DND-41 (cell line): Measurements from ENCODE around the gene USE1.
A peak's percentile ranks its signal among the peaks of the same experiment; 100 is the strongest.

Source experiments
- ATAC-seq: fragments of 200-7000 bp; cut with Tn5 transposase; 3 replicates; pipeline ENCODE4 v1.9.1; 2021; ENCODE audit warnings: low read depth; ENCODE audit not compliant: insufficient read depth
- DNase-seq: peaks from one replicate; pipeline ENCODE4 v3.0.0-alpha.2; 2020
- H2AFZ ChIP-seq: 2 replicates; pipeline ENCODE4 v1.6.0; 2012; ENCODE audit warnings: low read depth, low read length
- H3K27ac ChIP-seq: 2 replicates; pipeline ENCODE4 v1.5.1; 2012; ENCODE audit warnings: low read length, inconsistent platforms
- H3K27me3 ChIP-seq: fragments of 200-600 bp; sonication (generic); 2 replicates; pipeline ENCODE4 v1.6.0; 2012; ENCODE audit warnings: low read length, mild to moderate bottlenecking, inconsistent platforms; ENCODE audit not compliant: insufficient read depth, poor library complexity
- H3K36me3 ChIP-seq: 2 replicates; pipeline ENCODE4 v1.5.1; 2012; ENCODE audit warnings: low read length, inconsistent platforms; ENCODE audit not compliant: insufficient read depth
- H3K4me1 ChIP-seq: 2 replicates; pipeline ENCODE4 v1.5.1; 2012; ENCODE audit warnings: mild to moderate bottlenecking, low read length; ENCODE audit not compliant: insufficient read depth
- H3K4me2 ChIP-seq: 2 replicates; pipeline ENCODE4 v1.6.0; 2012; ENCODE audit warnings: mild to moderate bottlenecking, moderate library complexity, low read length, inconsistent platforms; ENCODE audit not compliant: insufficient read depth
- H3K4me3 ChIP-seq, 2 experiments: fragments of 200-600 bp in 1 of 2; shearing (Covaris generic) in 1 of 2; 2 replicates each; pipeline ENCODE4 v1.5.1; 2012 to 2016; ENCODE audit warnings: inconsistent platforms in 2 of 2, low read length in 2 of 2, mild to moderate bottlenecking in 2 of 2, low read depth in 1 of 2, moderate library complexity in 1 of 2
- H3K79me2 ChIP-seq: 2 replicates; pipeline ENCODE4 v1.6.0; 2012; ENCODE audit warnings: low read length, inconsistent platforms; ENCODE audit not compliant: insufficient read depth
- H3K9ac ChIP-seq: 2 replicates; pipeline ENCODE4 v1.6.0; 2012; ENCODE audit warnings: low read depth, mild to moderate bottlenecking, inconsistent platforms, low read length, moderate library complexity
- H3K9me3 ChIP-seq: 2 replicates; pipeline ENCODE4 v1.5.1; 2012; ENCODE audit warnings: low read length, moderate library complexity, mild to moderate bottlenecking, inconsistent platforms; ENCODE audit not compliant: insufficient read depth, severe bottlenecking
- H4K20me1 ChIP-seq: 2 replicates; pipeline ENCODE4 v1.6.0; 2012; ENCODE audit warnings: low read length; ENCODE audit not compliant: insufficient read depth
- EZH2 ChIP-seq: IDR thresholded peaks from 3 replicates; pipeline ENCODE4 v1.6.1; 2012; ENCODE audit warnings: borderline replicate concordance, low read depth, mild to moderate bottlenecking, moderate library complexity, low read length, inconsistent platforms; ENCODE audit not compliant: severe bottlenecking
- TF ChIP-seq, protein P1 (sequence below): IDR thresholded peaks from 2 replicates; pipeline ENCODE4 v1.5.1; 2012; ENCODE audit warnings: borderline replicate concordance, low read length, moderate library complexity, mild to moderate bottlenecking; ENCODE audit not compliant: poor library complexity, severe bottlenecking; ENCODE audit errors: extremely low read depth

USE1 gene

DNA sequence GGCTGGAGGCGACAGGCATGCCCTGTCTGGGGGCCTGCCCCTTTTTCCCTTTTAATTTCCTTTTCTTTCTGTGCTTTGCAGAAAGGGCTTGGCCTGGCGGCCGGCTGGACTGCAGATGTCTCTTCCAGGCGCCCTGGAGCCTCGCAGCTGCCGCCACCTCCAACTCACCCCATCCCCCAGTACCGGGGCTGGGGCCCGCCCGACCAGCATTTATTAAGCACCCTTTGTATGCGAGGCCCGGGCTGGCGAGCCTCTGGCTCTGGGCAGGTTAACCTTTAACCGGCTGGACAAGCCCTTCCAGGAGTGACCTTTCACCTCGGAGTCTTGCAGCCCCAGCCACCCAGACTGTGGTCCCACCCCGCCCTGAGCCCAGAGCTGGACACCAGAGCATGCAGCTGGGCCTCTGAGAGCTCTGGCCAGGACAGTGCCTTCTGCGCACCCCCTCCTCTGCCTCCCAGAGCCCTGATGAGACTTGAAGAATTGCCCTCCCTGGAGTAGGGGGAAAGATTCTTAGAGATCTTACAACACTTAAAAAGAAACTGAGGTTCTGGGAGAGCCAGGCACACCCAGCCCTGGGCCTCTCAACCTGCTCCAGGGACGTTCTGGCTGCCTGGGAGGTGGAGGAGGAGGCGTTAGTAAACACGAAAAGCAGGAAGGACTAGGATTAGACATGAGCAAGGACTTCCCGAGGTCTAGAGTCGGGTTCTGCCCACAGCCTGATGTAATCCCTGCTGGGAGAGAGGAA is 31.7 kb downstream of the USE1 start:
- Histone ChIP-seq H3K4me3 (peak overlapping the region; percentile 34 to 92; a peak in 3 of 4 replicates), H3K4me1 (peaks cover 35% of the 10 kb centered on the region), H3K27me3 (no peaks in the 10 kb centered on the region), H3K9me3 (no peaks in the 10 kb centered on the region), H4K20me1 (peaks cover 8% of the 10 kb centered on the region), H2AFZ (peak overlapping the region; percentile 96), H3K4me2 (peak overlapping the region; percentile 98), H3K27ac (peak overlapping the region; percentile 80), H3K79me2 (peaks cover 31% of the 10 kb centered on the region), H3K9ac (peak overlapping the region; percentile 81), H3K36me3 (no peaks in the 10 kb centered on the region)
- DNase-seq (no peak), ATAC-seq (no peak; the same call in 2 of the 3 replicates)
- no peak for TF ChIP-seq EZH2
- TF ChIP-seq, protein P1, sequence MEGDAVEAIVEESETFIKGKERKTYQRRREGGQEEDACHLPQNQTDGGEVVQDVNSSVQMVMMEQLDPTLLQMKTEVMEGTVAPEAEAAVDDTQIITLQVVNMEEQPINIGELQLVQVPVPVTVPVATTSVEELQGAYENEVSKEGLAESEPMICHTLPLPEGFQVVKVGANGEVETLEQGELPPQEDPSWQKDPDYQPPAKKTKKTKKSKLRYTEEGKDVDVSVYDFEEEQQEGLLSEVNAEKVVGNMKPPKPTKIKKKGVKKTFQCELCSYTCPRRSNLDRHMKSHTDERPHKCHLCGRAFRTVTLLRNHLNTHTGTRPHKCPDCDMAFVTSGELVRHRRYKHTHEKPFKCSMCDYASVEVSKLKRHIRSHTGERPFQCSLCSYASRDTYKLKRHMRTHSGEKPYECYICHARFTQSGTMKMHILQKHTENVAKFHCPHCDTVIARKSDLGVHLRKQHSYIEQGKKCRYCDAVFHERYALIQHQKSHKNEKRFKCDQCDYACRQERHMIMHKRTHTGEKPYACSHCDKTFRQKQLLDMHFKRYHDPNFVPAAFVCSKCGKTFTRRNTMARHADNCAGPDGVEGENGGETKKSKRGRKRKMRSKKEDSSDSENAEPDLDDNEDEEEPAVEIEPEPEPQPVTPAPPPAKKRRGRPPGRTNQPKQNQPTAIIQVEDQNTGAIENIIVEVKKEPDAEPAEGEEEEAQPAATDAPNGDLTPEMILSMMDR = no peak

DNA sequence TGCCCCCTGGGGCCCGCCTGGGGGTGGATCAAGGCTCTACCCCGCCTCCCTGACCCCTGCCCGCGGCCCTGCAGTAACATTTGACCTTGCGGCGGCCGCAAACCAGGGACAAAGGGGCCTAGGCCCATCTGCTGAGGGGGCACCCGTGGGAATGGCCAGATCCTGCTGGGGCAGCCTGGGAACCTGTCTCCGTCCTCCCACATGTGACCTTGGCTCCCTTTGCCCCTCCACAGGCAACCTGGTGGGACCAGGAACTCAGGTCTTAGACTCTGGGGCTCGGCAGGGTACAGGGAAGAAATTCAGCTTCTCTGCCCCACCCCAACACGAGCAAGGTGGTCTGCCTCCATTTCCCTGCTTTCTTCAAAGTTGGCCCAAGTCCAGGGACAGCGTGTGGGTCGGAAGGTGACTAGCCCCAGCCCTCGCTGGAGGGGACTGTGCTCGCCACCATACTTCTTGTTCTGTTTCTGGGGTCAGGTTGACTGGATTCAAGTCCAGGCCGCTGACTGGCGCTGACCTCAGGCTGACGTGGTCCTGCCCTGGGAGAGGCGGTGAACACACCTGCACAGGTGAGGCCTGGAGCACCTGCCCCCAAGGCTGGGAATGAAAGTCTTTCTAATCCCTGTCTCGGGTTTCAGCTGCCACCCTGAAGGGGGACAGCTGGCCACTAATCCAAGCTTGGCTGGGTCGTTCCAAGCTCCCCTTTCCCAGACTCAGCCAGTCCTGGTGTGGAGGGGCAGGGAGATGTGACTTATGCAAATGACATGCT is 33.0 kb downstream of the USE1 start:
- Histone ChIP-seq H4K20me1 (no peaks in the 10 kb centered on the region; the same call in 1 of the 2 replicates), H3K27ac (no peak overlapping the region), H3K4me1 (peaks cover 29% of the 10 kb centered on the region), H3K27me3 (no peaks in the 10 kb centered on the region), H3K9ac (no peak overlapping the region), H2AFZ (no peak overlapping the region), H3K9me3 (no peaks in the 10 kb centered on the region), H3K79me2 (peaks cover 22% of the 10 kb centered on the region), H3K4me3 (no peak overlapping the region), H3K36me3 (no peaks in the 10 kb centered on the region), H3K4me2 (no peak overlapping the region)
- TF ChIP-seq EZH2 = no peak
- TF ChIP-seq, protein P1 = no peak
- no peak for ATAC-seq
- no peak for DNase-seq

DNA sequence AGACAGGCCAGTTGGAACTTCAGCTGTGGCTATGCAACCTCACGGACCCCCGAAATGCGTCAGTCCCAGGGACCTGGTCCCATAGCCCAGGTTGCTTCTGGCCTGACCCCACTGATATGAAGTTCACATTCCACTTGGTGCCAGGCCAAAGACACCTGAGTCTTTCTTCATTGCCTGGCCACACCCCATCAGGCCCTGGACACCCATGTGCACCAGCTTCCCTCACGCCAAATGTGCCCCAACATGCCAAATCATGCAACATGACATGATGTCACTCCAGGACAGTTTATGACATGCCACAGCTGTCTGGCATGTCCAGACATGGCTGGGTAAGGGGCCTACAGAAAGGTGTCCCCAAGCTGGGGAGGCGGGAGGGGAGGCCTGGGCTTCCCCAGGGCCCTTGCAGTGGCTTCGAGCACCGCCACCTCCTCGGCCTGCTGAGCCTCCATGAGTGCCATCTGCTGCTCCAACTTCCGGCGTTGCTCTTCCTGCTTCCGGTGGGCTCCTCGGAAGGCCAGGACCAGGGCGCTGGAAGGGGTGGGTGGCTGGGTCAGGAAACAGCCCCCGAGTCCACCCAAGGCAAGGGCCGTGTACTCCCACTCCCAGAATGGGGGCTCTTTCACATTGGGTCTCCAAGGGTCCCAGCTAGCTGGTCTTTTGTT is 34.9 kb downstream of the USE1 start:
- TF ChIP-seq, protein P1 = no peak
- no peak for TF ChIP-seq EZH2
- Histone ChIP-seq H2AFZ (no peak overlapping the region), H4K20me1 (no peaks in the 10 kb centered on the region), H3K4me2 (no peak overlapping the region), H3K79me2 (peaks cover 5% of the 10 kb centered on the region; the same call in 1 of the 2 replicates), H3K9me3 (no peaks in the 10 kb centered on the region), H3K27me3 (no peaks in the 10 kb centered on the region), H3K27ac (no peak overlapping the region), H3K4me3 (no peak overlapping the region), H3K9ac (no peak overlapping the region), H3K4me1 (peaks cover 11% of the 10 kb centered on the region), H3K36me3 (no peaks in the 10 kb centered on the region)
- no peak for DNase-seq
- no peak for ATAC-seq
